Karpas-422 (cell line): ENCODE results near the gene ARHGAP44. TPM values are rescaled to one million over a fixed set of nuclear protein-coding genes. Genes with fewer than 3 reads are reported as not detected.
A peak's percentile ranks its signal among the peaks of the same experiment; 100 is the strongest.

Experiments
- DNase-seq: peaks from one replicate; pipeline ENCODE4 v3.0.0-alpha.2; 2015
- H2AFZ ChIP-seq: fragments of 200-600 bp; sonication (generic); 2 replicates; pipeline ENCODE4 v1.6.1; 2014; ENCODE audit warnings: antibody characterized with exemption, low read length, mixed read lengths
- H3K27ac ChIP-seq: fragments of 200-600 bp; sonication (generic); 2 replicates; pipeline ENCODE4 v1.5.1; 2014; ENCODE audit warnings: mild to moderate bottlenecking, low read length, moderate library complexity
- H3K27me3 ChIP-seq: fragments of 200-600 bp; sonication (generic); 2 replicates; pipeline ENCODE4 v1.6.1; 2014; ENCODE audit warnings: low read length, mixed read lengths
- H3K36me3 ChIP-seq: fragments of 200-600 bp; sonication (generic); 2 replicates; pipeline ENCODE4 v1.6.1; 2014; ENCODE audit warnings: low read length, mixed read lengths; ENCODE audit not compliant: insufficient read depth
- H3K4me1 ChIP-seq: fragments of 200-600 bp; sonication (generic); 2 replicates; pipeline ENCODE4 v1.6.1; 2014; ENCODE audit warnings: mild to moderate bottlenecking, low read length, mixed read lengths
- H3K4me2 ChIP-seq: fragments of 200-600 bp; sonication (generic); 2 replicates; pipeline ENCODE4 v1.6.1; 2014; ENCODE audit warnings: low read length, low read depth, mild to moderate bottlenecking; ENCODE audit not compliant: poor library complexity, severe bottlenecking
- H3K4me3 ChIP-seq: fragments of 200-600 bp; sonication (generic); 2 replicates; pipeline ENCODE4 v1.5.1; 2014; ENCODE audit warnings: mild to moderate bottlenecking, antibody characterized with exemption, low read length, mixed read lengths
- H3K79me2 ChIP-seq: fragments of 200-600 bp; sonication (generic); 2 replicates; pipeline ENCODE4 v1.6.1; 2014; ENCODE audit warnings: mild to moderate bottlenecking, low read length, mixed read lengths
- H3K9ac ChIP-seq: fragments of 200-600 bp; sonication (generic); 2 replicates; pipeline ENCODE4 v1.6.0; 2014; ENCODE audit warnings: low read length
- H3K9me2 ChIP-seq: fragments of 200-600 bp; sonication (generic), shearing (Covaris generic); replicated peaks from 2 replicates; pipeline ENCODE4 v1.6.0; 2014; ENCODE audit warnings: mild to moderate bottlenecking, low read length, moderate library complexity; ENCODE audit not compliant: insufficient read depth
- H3K9me3 ChIP-seq: fragments of 300-700, 200-600 bp; sonication (generic); 2 replicates; pipeline ENCODE4 v1.6.1; 2014; ENCODE audit warnings: low read length, mixed read lengths
- H4K20me1 ChIP-seq: fragments of 200-600 bp; sonication (generic); 2 replicates; pipeline ENCODE4 v1.6.1; 2014; ENCODE audit warnings: mild to moderate bottlenecking, antibody characterized with exemption, low read length, low read depth; ENCODE audit not compliant: insufficient read depth
- total RNA-seq: library from RNA; depleted of rRNA; stranded (reverse); fragments of >200 nt; shearing (Covaris generic); gene quantifications from 2 replicates; pipeline ENCODE4 v1.2.3, GENCODE V29; 2014; ENCODE audit warnings: low replicate concordance

ARHGAP44 gene
- total RNA-seq, 1 experiment from 2014 or later, result 24.6 TPM

- Histone ChIP-seq H3K9ac (no peak overlapping the region), H3K27ac (peak overlapping the region; percentile 69), H2AFZ (no peak overlapping the region), H3K36me3 (peaks cover 72% of the 10 kb centered on the region), H3K9me2 (no peaks in the 10 kb centered on the region), H3K9me3 (no peaks in the 10 kb centered on the region), H3K4me2 (peak overlapping the region; percentile 4), H3K4me3 (no peak overlapping the region), H3K27me3 (no peaks in the 10 kb centered on the region), H3K79me2 (no peaks in the 10 kb centered on the region), H4K20me1 (no peaks in the 10 kb centered on the region), H3K4me1 (peaks cover 9% of the 10 kb centered on the region)
- DNase-seq, result no peak
Observed at GRCh38 chr17:12955521-12955920, 166.2 kb downstream of the ARHGAP44 start.

GRCh38 chr17:12958786-12959185, 169.5 kb downstream of the ARHGAP44 start:
- no peak overlapping the region for H3K9ac ChIP-seq
- no peak overlapping the region for H2AFZ ChIP-seq
- no peaks in the 10 kb centered on the region for H3K9me2 ChIP-seq
- no peaks in the 10 kb centered on the region for H3K27me3 ChIP-seq
- H3K27ac ChIP-seq, result no peak overlapping the region
- no peaks in the 10 kb centered on the region for H3K9me3 ChIP-seq
- H3K4me1 ChIP-seq, result peaks cover 14% of the 10 kb centered on the region
- no peaks in the 10 kb centered on the region for H4K20me1 ChIP-seq
- no peaks in the 10 kb centered on the region for H3K79me2 ChIP-seq
- DNase-seq, result no peak
- no peak overlapping the region for H3K4me3 ChIP-seq
- peaks cover 57% of the 10 kb centered on the region for H3K36me3 ChIP-seq
- H3K4me2 ChIP-seq, result no peak overlapping the region

- Histone ChIP-seq H3K9me3 (no peaks in the 10 kb centered on the region), H3K9ac (no peak overlapping the region), H3K27ac (no peak overlapping the region), H3K4me1 (peaks cover 14% of the 10 kb centered on the region), H3K4me3 (no peak overlapping the region), H3K9me2 (no peaks in the 10 kb centered on the region), H3K36me3 (peaks cover 52% of the 10 kb centered on the region), H2AFZ (no peak overlapping the region), H3K27me3 (no peaks in the 10 kb centered on the region), H3K79me2 (no peaks in the 10 kb centered on the region), H4K20me1 (no peaks in the 10 kb centered on the region), H3K4me2 (no peak overlapping the region)
- DNase-seq, result no peak
Observed at GRCh38 chr17:12959441-12959840, 170.1 kb downstream of the ARHGAP44 start.

- H3K27ac ChIP-seq, result no peak overlapping the region
- no peak overlapping the region for H2AFZ ChIP-seq
- H3K9me2 ChIP-seq, result no peaks in the 10 kb centered on the region
- H3K9me3 ChIP-seq, result no peaks in the 10 kb centered on the region
- H3K4me2 ChIP-seq, result no peak overlapping the region
- H3K9ac ChIP-seq, result no peak overlapping the region
- H3K79me2 ChIP-seq, result no peaks in the 10 kb centered on the region
- no peaks in the 10 kb centered on the region for H4K20me1 ChIP-seq
- H3K36me3 ChIP-seq, result peaks cover 32% of the 10 kb centered on the region
- DNase-seq, result no peak
- no peak overlapping the region for H3K4me3 ChIP-seq
- H3K4me1 ChIP-seq, result peaks cover 13% of the 10 kb centered on the region
- no peaks in the 10 kb centered on the region for H3K27me3 ChIP-seq
Observed at GRCh38 chr17:12961655-12962054, 172.4 kb downstream of the ARHGAP44 start.

GRCh38 chr17:12963505-12963904, 174.2 kb downstream of the ARHGAP44 start:
- Histone ChIP-seq H3K4me2 (no peak overlapping the region), H3K79me2 (no peaks in the 10 kb centered on the region), H3K27ac (no peak overlapping the region), H4K20me1 (no peaks in the 10 kb centered on the region), H3K4me3 (no peak overlapping the region), H2AFZ (no peak overlapping the region), H3K9me2 (no peaks in the 10 kb centered on the region), H3K4me1 (peaks cover 14% of the 10 kb centered on the region), H3K9me3 (no peaks in the 10 kb centered on the region), H3K36me3 (peaks cover 28% of the 10 kb centered on the region; the same call in 1 of the 2 replicates), H3K27me3 (no peaks in the 10 kb centered on the region), H3K9ac (no peak overlapping the region)
- DNase-seq, result no peak

- Histone ChIP-seq H3K9me2 (no peaks in the 10 kb centered on the region), H3K27ac (no peak overlapping the region), H3K4me1 (peaks cover 14% of the 10 kb centered on the region), H2AFZ (no peak overlapping the region), H4K20me1 (no peaks in the 10 kb centered on the region), H3K9me3 (no peaks in the 10 kb centered on the region), H3K4me3 (no peak overlapping the region), H3K9ac (no peak overlapping the region), H3K27me3 (no peaks in the 10 kb centered on the region), H3K36me3 (peaks cover 25% of the 10 kb centered on the region; the same call in 1 of the 2 replicates), H3K79me2 (no peaks in the 10 kb centered on the region), H3K4me2 (no peak overlapping the region)
- no peak for DNase-seq
Observed at GRCh38 chr17:12964162-12964561, 174.9 kb downstream of the ARHGAP44 start.

GRCh38 chr17:12964840-12965239, 175.5 kb downstream of the ARHGAP44 start:
- H3K27me3 ChIP-seq, result no peaks in the 10 kb centered on the region
- H3K4me3 ChIP-seq, result no peak overlapping the region
- H3K36me3 ChIP-seq, result peaks cover 19% of the 10 kb centered on the region; the same call in 1 of the 2 replicates
- H3K9me3 ChIP-seq, result no peaks in the 10 kb centered on the region
- peaks cover 21% of the 10 kb centered on the region for H3K4me1 ChIP-seq
- no peaks in the 10 kb centered on the region for H4K20me1 ChIP-seq
- no peak overlapping the region for H3K4me2 ChIP-seq
- no peak for DNase-seq
- no peak overlapping the region for H2AFZ ChIP-seq
- no peak overlapping the region for H3K9ac ChIP-seq
- no peaks in the 10 kb centered on the region for H3K9me2 ChIP-seq
- no peaks in the 10 kb centered on the region for H3K79me2 ChIP-seq
- H3K27ac ChIP-seq, result no peak overlapping the region

GRCh38 chr17:12965988-12966387, 176.7 kb downstream of the ARHGAP44 start:
- no peaks in the 10 kb centered on the region for H3K27me3 ChIP-seq
- no peaks in the 10 kb centered on the region for H3K9me2 ChIP-seq
- no peak overlapping the region for H2AFZ ChIP-seq
- H3K36me3 ChIP-seq, result peaks cover 15% of the 10 kb centered on the region; the same call in 1 of the 2 replicates
- no peak overlapping the region for H3K9ac ChIP-seq
- H3K27ac ChIP-seq, result no peak overlapping the region
- peaks cover 23% of the 10 kb centered on the region for H3K4me1 ChIP-seq
- no peak for DNase-seq
- no peaks in the 10 kb centered on the region for H4K20me1 ChIP-seq
- H3K79me2 ChIP-seq, result no peaks in the 10 kb centered on the region
- no peak overlapping the region for H3K4me2 ChIP-seq
- no peak overlapping the region for H3K4me3 ChIP-seq
- no peaks in the 10 kb centered on the region for H3K9me3 ChIP-seq

- no peak overlapping the region for H3K9ac ChIP-seq
- no peak for DNase-seq
- H3K4me3 ChIP-seq, result no peak overlapping the region
- no peaks in the 10 kb centered on the region for H3K9me3 ChIP-seq
- no peak overlapping the region for H2AFZ ChIP-seq
- no peak overlapping the region for H3K4me2 ChIP-seq
- H3K9me2 ChIP-seq, result no peaks in the 10 kb centered on the region
- no peaks in the 10 kb centered on the region for H3K27me3 ChIP-seq
- peaks cover 22% of the 10 kb centered on the region for H3K4me1 ChIP-seq
- H4K20me1 ChIP-seq, result no peaks in the 10 kb centered on the region
- no peak overlapping the region for H3K27ac ChIP-seq
- peaks cover 12% of the 10 kb centered on the region; the same call in 1 of the 2 replicates for H3K36me3 ChIP-seq
- H3K79me2 ChIP-seq, result no peaks in the 10 kb centered on the region
Observed at GRCh38 chr17:12966413-12966812, 177.1 kb downstream of the ARHGAP44 start.
